ENCODE data around the gene PPP1R13B.
A peak's percentile ranks its signal among the peaks of the same experiment; 100 is the strongest.

The PPP1R13B gene

GRCh38 chr14:103725739-103726395, 121.5 kb downstream of the PPP1R13B start:
- DNase-seq = no peak

- DNase-seq = no peak
Measured at GRCh38 chr14:103725001-103725682, 122.2 kb downstream of the PPP1R13B start.

GRCh38 chr14:103724116-103724515, 123.3 kb downstream of the PPP1R13B start:
- no peak for DNase-seq

GRCh38 chr14:103723748-103724081, 123.7 kb downstream of the PPP1R13B start:
- no peak for DNase-seq

GRCh38 chr14:103721334-103722120, 125.8 kb downstream of the PPP1R13B start:
- DNase-seq = no peak

- DNase-seq = no peak
Measured at GRCh38 chr14:103719751-103720150, 127.6 kb downstream of the PPP1R13B start.

GRCh38 chr14:103718572-103718971, 128.8 kb downstream of the PPP1R13B start:
- no peak for DNase-seq

GRCh38 chr14:103716899-103717411, 130.4 kb downstream of the PPP1R13B start:
- no peak for DNase-seq

GRCh38 chr14:103716091-103716801, 131.1 kb downstream of the PPP1R13B start:
- no peak for DNase-seq

GRCh38 chr14:103715052-103716000, 132.0 kb downstream of the PPP1R13B start, which contains the start of the genes XRCC3 and ZFYVE21:
Gene XRCC3 (minus strand): TSS chr14:103715451. CDS start chr14:103711087, 4,364 bp downstream.
Gene ZFYVE21 (plus strand): TSS chr14:103715810. CDS start chr14:103715842, 32 bp downstream.
- DNase-seq = peak; percentile 99

- DNase-seq = no peak
Measured at GRCh38 chr14:103714063-103714724, 133.2 kb downstream of the PPP1R13B start.

- DNase-seq = no peak
Measured at GRCh38 chr14:103713304-103714062, 133.9 kb downstream of the PPP1R13B start.

- DNase-seq = no peak
Measured at GRCh38 chr14:103712633-103713247, 134.6 kb downstream of the PPP1R13B start.

- DNase-seq = no peak
Measured at GRCh38 chr14:103711516-103712431, 135.6 kb downstream of the PPP1R13B start.

- no peak for DNase-seq
Measured at GRCh38 chr14:103710771-103711377, 136.5 kb downstream of the PPP1R13B start.

GRCh38 chr14:103709814-103710213, 137.6 kb downstream of the PPP1R13B start:
- no peak for DNase-seq

- DNase-seq = no peak
Measured at GRCh38 chr14:103708750-103709187, 138.6 kb downstream of the PPP1R13B start.

Measured in activated gamma-delta T cell treated with Interleukin-2 at 50 U/mL for 16 hours (primary cell).